ENCODE measurements around the gene CHAF1A.

DNA sequence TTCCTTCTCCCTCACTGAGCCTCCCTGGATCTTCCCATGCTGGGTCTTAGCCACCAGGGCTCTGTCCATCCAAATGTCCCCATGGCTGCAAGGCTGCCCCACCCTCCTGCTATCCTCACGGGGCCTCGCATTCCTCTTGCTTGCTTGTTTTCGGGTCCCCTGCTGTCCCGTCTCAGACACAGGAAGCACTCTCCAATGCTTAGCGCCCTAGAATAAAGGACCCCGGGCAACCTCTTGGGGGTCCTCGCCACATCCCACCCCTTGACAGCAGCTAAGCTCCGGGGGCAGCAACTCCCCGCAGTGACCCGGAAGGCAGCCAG lies 25.8 kb upstream of the CHAF1A start:
- no peak for TF ChIP-seq FOXP2 (optimal IDR thresholded peaks at IDR 0.05; ENCODE audit: borderline replicate concordance, extremely low read depth, extremely low read length, insufficient read depth)
- TF ChIP-seq, protein P1, sequence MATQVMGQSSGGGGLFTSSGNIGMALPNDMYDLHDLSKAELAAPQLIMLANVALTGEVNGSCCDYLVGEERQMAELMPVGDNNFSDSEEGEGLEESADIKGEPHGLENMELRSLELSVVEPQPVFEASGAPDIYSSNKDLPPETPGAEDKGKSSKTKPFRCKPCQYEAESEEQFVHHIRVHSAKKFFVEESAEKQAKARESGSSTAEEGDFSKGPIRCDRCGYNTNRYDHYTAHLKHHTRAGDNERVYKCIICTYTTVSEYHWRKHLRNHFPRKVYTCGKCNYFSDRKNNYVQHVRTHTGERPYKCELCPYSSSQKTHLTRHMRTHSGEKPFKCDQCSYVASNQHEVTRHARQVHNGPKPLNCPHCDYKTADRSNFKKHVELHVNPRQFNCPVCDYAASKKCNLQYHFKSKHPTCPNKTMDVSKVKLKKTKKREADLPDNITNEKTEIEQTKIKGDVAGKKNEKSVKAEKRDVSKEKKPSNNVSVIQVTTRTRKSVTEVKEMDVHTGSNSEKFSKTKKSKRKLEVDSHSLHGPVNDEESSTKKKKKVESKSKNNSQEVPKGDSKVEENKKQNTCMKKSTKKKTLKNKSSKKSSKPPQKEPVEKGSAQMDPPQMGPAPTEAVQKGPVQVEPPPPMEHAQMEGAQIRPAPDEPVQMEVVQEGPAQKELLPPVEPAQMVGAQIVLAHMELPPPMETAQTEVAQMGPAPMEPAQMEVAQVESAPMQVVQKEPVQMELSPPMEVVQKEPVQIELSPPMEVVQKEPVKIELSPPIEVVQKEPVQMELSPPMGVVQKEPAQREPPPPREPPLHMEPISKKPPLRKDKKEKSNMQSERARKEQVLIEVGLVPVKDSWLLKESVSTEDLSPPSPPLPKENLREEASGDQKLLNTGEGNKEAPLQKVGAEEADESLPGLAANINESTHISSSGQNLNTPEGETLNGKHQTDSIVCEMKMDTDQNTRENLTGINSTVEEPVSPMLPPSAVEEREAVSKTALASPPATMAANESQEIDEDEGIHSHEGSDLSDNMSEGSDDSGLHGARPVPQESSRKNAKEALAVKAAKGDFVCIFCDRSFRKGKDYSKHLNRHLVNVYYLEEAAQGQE (IDR thresholded peaks at IDR 0.05; ENCODE audit: insufficient read depth in 1 of 2, low read depth in 2 of 2, low read length in 2 of 2), result no peak
- no peak for TF ChIP-seq POLR2AphosphoS5 (IDR thresholded peaks at IDR 0.05; ENCODE audit: low read depth, low read length)
- no peak for TF ChIP-seq TAF1 (IDR thresholded peaks at IDR 0.05; ENCODE audit: borderline replicate concordance, insufficient read depth, low read length)
- no peak for TF ChIP-seq SIN3A (IDR thresholded peaks at IDR 0.05; ENCODE audit: borderline replicate concordance, insufficient read depth, low read length)

Data from PFSK-1 (cell line).